BE2C (cell line): ENCODE data around the gene MEX3D.
A peak's percentile ranks its signal among the peaks of the same experiment; 100 is the strongest.

Source experiments
- DNase-seq: peaks from one replicate; pipeline ENCODE4 v3.0.0-alpha.2; 2020
- H3K27me3 ChIP-seq: fragments of 250-450 bp; sonication (Bioruptor Pico); 2 replicates; pipeline ENCODE4 v1.5.1; 2020; ENCODE audit warnings: mild to moderate bottlenecking
- H3K36me3 ChIP-seq: fragments of 250-450 bp; sonication (Bioruptor Pico); 2 replicates; pipeline ENCODE4 v1.5.1; 2020; ENCODE audit warnings: mild to moderate bottlenecking
- H3K4me1 ChIP-seq: fragments of 250-450 bp; sonication (Bioruptor Pico); 2 replicates; pipeline ENCODE4 v1.5.1; 2020
- H3K4me3 ChIP-seq: 2 replicates; pipeline ENCODE4 v1.5.1; 2011; ENCODE audit warnings: low read depth, low read length
- H3K9me3 ChIP-seq: fragments of 250-450 bp; sonication (Bioruptor Pico); 2 replicates; pipeline ENCODE4 v1.5.1; 2020
- CTCF ChIP-seq: IDR thresholded peaks from 2 replicates; pipeline ENCODE4 v1.5.1; 2012; ENCODE audit warnings: mild to moderate bottlenecking, low read depth, low read length

Gene MEX3D

GRCh38 chr19:1570836-1571235 lies 2.7 kb upstream of the MEX3D start:
- Histone ChIP-seq H3K4me1 (no peaks in the 10 kb centered on the region), H3K27me3 (no peaks in the 10 kb centered on the region), H3K9me3 (peaks cover 7% of the 10 kb centered on the region), H3K36me3 (peaks cover 13% of the 10 kb centered on the region), H3K4me3 (no peak overlapping the region)
- no peak for DNase-seq
- no peak for TF ChIP-seq CTCF

- Histone ChIP-seq H3K4me1 (no peaks in the 10 kb centered on the region), H3K4me3 (no peak overlapping the region), H3K27me3 (no peaks in the 10 kb centered on the region), H3K9me3 (peaks cover 7% of the 10 kb centered on the region), H3K36me3 (peaks cover 20% of the 10 kb centered on the region)
- no peak for DNase-seq
- no peak for TF ChIP-seq CTCF
These were observed 1.9 kb upstream of the MEX3D start for GRCh38 chr19:1569997-1570396.

GRCh38 chr19:1567848-1568227 lies 287 bp downstream of the MEX3D start:
- no peak for TF ChIP-seq CTCF
- Histone ChIP-seq H3K36me3 (peaks cover 29% of the 10 kb centered on the region), H3K27me3 (no peaks in the 10 kb centered on the region), H3K9me3 (peaks cover 7% of the 10 kb centered on the region), H3K4me3 (no peak overlapping the region), H3K4me1 (no peaks in the 10 kb centered on the region)
- no peak for DNase-seq

- Histone ChIP-seq H3K4me3 (peak overlapping the region; percentile 83), H3K36me3 (peaks cover 35% of the 10 kb centered on the region), H3K4me1 (no peaks in the 10 kb centered on the region), H3K27me3 (no peaks in the 10 kb centered on the region), H3K9me3 (peaks cover 7% of the 10 kb centered on the region)
- no peak for TF ChIP-seq CTCF
- peak; percentile 51 for DNase-seq
These were observed 843 bp downstream of the MEX3D start for GRCh38 chr19:1567116-1567847.

- H3K4me1 ChIP-seq: no peaks in the 10 kb centered on the region
- H3K36me3 ChIP-seq: peaks cover 36% of the 10 kb centered on the region
- H3K4me3 ChIP-seq: peak overlapping the region; percentile 83
- H3K27me3 ChIP-seq: no peaks in the 10 kb centered on the region
- DNase-seq: peak; percentile 86
- no peak for TF ChIP-seq CTCF
- peaks cover 7% of the 10 kb centered on the region for H3K9me3 ChIP-seq
These were observed 1.6 kb downstream of the MEX3D start for GRCh38 chr19:1566392-1567115.

- Histone ChIP-seq H3K4me1 (no peaks in the 10 kb centered on the region), H3K27me3 (no peaks in the 10 kb centered on the region), H3K36me3 (peaks cover 50% of the 10 kb centered on the region), H3K9me3 (no peaks in the 10 kb centered on the region), H3K4me3 (no peak overlapping the region)
- no peak for DNase-seq
- TF ChIP-seq CTCF: no peak
These were observed 4.9 kb downstream of the MEX3D start for GRCh38 chr19:1563251-1563650.
